ENCODE measurements around the gene POLR2H.

DNA sequence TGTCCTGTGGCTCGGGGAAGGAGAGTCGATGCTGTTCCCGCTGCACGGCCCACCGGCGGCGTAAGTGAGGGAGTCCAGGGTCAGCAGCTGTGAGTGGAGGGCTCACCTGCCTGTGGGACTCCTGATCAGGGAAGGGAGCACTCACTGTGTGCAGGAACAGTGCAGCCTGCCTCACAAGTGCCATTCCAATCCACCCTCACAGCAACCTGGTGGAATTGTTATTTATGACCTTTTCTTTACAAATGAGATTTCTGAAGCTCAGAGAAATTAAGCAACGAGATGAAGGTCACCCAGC, 27.4 kb downstream of the POLR2H start:
- no peak for TF ChIP-seq TCF12 (IDR thresholded peaks at IDR 0.05)
- no peak for TF ChIP-seq FOXJ3 (CRISPR knock-in tag; IDR thresholded peaks at IDR 0.05)
- TF ChIP-seq, protein P1, sequence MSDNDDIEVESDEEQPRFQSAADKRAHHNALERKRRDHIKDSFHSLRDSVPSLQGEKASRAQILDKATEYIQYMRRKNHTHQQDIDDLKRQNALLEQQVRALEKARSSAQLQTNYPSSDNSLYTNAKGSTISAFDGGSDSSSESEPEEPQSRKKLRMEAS (IDR thresholded peaks at IDR 0.05; ENCODE audit: low read depth): no peak
- no peak for TF ChIP-seq POLR2AphosphoS5 (IDR thresholded peaks at IDR 0.05; ENCODE audit: low read depth, low read length)

Data from SK-N-SH (cell line).